ENCODE results near the gene PRTN3.
"Not testable (repeated sequence)": the region's sequence is repeated elsewhere in the genome, so short reads cannot be mapped to it uniquely, and the experiment has no call there.

Gene PRTN3

GRCh38 chr19:868458-869244, 27.9 kb downstream of the PRTN3 start:
- DNase-seq: no peak

DNA sequence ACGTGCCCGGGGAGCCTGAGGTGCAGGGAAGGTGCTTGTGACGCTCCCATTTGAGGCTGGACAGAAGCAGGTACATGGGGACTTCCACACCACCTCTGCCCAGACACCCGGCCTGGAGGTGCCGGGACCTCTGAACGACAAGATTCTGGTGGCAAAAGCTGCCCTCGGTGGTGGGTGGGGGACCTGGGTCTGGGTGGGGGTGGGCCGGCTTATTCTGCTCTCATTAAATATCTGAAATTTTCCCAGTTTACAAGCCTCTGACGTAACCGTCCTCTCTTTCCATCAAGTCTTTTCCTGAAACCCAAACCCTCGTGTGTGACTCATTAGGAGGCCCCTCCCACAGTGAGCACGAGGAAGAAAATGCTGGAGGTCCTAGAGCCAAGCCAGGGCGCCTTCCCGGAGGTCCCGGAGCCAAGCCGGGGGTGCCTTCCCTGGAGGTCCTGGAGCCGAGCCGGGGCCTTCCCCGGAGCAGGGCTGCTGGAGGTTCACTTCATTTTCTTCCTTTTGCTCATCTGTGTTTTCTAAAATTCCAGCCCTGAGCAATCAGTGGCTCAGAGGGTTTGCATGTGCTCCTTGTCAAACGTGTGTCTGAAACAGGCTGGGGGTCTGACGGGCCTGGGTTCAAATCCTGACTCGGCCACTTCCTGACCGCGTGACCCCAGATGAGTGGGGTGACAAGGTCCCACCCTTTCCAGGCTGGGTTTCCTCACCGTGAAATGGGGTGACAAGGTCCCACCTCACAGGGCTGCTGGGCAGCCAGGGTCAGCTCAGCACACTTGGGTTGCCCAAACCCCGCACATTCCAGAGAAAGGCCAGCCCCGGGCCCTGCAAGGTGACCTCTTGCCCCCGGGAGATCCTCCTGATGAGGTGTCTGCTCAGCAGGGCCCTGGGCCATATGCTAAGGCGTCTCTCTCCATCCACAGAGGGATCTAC, 28.7 kb downstream of the PRTN3 start:
- no peak for DNase-seq

DNA sequence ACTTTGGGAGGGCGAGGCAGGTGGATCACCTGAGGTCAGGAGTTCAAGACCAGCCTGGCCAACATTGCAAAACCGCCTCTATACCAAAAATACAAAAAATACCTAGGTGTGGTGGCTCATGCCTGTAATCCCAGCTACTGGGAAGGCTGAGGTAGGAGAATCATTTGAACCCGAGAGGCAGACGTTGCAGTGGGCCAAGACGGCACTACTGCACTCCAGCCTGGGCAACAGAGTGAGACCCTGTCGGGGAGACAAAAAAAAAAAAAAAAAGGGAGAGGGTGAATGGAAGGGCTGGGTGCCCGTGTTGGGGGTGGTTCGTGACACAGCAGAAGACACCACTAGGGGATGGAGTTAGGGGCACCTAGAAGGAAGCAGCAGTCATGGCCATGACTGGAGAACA, 29.5 kb downstream of the PRTN3 start:
- no peak for DNase-seq

- DNase-seq: peak; percentile 54
These were observed 30.2 kb downstream of the PRTN3 start for GRCh38 chr19:870963-871401.

DNA sequence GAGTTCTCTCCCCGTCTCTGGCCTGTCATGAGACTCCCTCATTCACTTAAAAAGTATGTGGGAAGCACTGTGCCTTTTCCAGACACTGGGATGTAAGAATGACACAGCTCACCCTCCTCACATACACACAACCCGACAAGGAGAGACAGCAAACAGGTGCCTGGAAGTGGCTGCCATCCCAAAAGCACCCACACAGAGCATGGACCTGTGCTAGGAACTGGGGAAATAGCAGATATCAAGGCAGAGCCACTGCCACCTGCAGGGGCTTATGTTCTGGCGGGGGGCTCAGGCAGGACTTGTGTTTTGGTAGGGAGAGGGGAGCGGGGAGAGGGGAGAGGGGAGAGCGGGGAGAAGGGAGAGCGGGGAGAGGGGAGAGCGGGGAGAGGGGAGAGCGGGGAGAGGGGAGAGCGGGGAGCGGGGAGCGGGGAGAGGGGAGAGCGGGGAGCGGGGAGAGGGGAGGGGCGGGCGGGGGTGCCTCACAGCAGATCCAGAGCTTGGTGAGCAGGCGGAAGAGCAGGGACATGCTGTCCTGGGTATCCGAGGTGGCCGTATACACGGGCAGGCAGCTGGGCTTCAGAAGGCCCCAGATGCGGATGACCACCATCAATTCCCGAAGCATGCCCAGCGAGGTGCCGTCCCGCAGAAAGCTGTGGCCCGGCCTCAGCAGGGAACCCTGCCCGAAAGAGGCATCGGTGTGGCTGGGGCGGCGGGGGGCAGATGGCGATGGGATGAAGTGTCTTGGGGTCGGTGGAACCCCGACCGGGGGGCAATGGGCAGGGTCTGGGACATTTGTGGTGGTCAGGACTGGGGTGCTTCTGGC, 30.9 kb downstream of the PRTN3 start:
- no peak for DNase-seq

DNA sequence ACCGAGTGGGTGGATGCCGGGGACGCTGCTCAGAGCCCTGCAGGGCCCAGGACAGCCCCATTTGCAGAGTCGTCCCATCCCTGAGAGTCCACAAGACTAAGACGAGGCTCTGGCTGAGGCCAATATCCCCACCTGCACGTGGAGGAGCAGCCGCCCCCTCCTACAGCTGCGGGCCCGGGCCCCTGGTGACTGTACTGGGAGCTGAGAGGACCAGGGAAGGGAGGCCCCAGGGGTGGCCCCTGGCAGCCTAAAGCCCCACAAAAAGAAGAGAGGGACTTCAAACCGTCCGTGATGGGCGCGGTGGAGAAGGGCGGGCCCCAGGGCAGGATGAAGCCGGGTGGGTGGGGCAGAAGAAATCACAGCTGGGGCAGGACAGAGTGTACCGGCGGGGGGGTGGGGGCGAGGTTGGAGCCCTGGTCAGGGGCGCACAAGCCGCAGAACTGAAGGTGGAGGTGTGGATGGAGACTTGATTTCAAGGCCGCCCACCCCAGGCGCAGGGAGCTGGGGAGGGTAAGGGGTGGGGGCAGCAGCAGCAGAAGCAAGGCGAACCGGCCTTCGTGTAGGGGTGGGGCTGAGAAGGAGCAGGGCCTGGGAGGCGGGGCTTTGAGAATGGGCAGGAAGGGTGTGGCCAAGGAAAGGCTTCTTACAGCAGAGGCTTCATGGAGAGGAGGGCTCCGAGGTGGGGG, 31.6 kb downstream of the PRTN3 start:
- DNase-seq: no peak

- DNase-seq: no peak
These were observed 32.3 kb downstream of the PRTN3 start for GRCh38 chr19:873084-873483.

- no peak for DNase-seq
These were observed 32.8 kb downstream of the PRTN3 start for GRCh38 chr19:873561-874041.

DNA sequence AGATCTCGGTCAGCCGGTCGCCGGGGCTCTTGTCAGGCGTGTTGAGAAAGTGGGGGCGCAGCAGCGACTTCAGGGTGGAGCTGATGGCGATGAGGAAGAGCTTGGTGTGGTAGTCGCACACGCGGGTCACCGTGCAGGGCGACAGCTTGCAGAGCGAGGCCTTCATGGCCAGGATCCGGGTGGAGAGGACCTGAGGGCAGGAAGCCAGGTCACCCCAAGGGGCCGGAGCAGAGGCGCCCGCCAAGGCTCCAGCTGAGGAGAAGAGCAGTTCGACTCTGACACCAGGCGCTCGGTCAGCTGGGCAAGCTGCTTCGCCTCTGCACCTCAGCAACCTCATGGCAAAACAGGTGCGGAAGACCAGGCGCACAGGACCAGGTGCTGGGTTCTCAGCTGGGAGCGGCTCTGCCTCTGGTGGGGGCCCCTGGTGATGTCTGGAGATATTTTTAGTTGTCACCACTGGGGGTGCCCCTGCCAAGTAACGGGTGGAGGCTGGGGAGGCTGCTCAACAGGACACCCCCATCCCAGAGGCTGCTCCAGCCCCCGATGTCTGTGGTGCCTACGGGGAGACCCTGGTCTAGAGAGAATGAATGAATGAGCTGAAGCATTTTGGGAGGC, 34.6 kb downstream of the PRTN3 start:
- DNase-seq: no peak

- DNase-seq: no peak
These were observed 35.3 kb downstream of the PRTN3 start for GRCh38 chr19:876089-876488.

DNA sequence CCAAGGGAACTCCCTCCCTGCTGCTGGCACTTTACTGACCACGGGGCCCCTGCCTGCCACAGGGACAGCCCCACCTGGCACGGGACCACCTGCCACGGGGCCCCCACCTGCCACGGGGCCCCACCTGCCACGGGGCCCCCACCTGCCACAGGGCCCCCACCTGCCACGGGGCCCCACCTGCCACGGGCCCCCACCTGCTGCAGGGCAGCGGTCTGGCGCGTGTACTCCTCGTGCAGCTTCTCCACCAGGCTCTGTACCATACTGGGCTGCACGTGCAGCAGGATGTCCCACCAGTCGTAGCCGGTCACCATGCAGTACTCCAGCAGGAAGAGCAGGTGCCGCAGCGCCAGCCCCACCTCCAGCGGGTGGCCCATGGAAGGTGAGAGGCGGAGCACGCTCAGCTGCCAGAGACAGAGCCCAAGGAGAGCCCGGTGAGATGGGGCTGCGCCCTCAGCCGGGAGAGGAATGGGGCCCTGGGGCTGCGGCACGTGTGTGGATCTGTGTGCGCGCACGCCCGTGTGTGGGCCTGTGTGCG, 36.0 kb downstream of the PRTN3 start:
- DNase-seq: no peak

- not testable (repeated sequence) for DNase-seq
These were observed 37.3 kb downstream of the PRTN3 start for GRCh38 chr19:877992-878660.

DNA sequence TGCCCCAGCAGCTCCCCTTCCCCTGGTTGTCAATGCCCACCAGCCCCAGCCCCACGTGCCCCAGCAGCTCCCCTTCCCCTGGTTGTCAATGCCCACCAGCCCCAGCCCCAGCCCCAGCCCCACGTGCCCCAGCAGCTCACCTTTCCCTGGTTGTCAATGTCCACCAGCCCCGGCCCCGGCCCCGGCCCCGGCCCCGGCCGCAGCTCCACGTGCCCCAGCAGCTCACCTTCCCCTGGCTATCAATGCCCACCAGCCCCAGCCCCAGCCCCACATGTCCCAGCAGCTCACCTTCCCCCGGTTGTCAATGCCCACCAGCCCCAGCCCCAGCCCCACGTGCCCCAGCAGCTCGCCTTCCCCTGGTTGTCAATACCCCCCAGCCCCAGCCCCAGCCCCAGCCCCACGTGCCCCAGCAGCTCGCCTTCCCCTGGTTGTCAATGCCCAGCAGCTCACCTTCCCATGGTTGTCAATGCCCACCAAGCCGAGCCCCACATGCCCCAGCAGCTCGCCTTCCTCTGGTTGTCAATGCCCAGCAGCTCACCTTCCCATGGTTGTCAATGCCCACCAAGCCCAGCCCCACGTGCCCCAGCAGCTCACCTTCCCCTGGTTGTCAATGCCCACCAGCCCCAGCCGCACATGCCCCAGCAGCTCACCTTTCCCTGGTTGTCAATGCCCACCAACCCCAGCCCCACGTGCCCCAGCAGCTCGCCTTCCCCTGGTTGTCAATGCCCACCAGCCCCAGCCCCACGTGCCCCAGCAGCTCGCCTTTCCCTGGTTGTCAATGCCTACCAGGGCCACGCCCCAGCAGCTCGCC, 38.2 kb downstream of the PRTN3 start:
- not testable (repeated sequence) for DNase-seq

GRCh38 chr19:879711-880438, 39.1 kb downstream of the PRTN3 start:
- no peak for DNase-seq

- no peak for DNase-seq
These were observed 40.7 kb downstream of the PRTN3 start for GRCh38 chr19:881385-882071.

DNA sequence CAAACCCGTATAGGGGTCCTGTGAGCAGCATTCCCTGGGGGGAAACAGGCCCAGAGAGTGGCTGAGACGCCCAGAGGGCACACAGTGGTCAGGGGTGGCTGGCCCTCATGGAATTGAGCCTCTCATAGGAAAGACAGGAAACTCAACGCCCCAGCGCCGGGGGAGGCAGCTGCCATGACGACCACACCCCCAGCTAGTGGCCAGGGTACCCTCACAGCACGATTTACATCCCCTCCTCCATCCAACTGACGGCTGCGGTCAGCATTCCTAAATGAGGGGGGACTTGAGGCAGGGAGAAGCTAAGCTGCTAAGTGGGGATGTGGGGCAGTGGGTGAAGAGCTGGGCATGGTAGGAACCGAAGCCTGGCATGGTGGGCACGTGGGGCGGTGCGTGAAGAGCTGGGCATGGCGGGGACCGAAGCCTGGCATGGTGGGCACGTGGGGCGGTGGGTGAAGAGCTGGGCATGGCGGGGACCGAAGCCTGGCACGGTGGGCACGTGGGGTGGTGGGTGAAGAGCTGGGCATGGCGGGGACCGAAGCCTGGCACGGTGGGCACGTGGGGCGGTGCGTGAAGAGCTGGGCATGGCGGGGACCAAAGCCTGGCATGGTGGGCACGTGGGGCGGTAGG, 42.2 kb downstream of the PRTN3 start:
- no peak for DNase-seq

GRCh38 chr19:883661-884211, 42.9 kb downstream of the PRTN3 start:
- DNase-seq: no peak
